ENCODE data around the gene ATE1.
"Not testable (repeated sequence)": the region's sequence is repeated elsewhere in the genome, so short reads cannot be mapped to it uniquely, and the experiment has no call there.

The ATE1 gene

DNA sequence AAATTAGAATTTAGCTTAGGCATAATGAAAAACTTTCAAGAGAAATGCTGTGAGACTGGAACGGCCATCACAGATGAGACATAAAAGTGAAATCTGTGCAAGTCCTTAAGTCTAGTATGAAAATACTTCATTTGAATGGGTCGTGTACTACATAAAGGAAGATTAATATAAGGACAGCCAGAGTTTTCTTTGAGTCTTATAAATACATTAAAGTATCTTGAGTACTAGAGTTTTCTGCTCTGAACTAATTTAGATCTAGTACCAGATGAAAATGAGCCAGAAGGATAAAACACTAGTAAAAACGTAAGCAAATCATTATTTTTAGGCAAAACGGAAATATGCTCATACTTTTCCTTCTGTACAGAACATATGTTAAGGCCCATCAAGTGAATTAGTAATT is 93.1 kb downstream of the ATE1 start:
- H3K4me3 ChIP-seq (replicated peaks; ENCODE audit: low read depth, low read length) = no peak overlapping the region
- no peak for DNase-seq (ENCODE audit: extremely low read depth, low read depth)
- TF ChIP-seq, protein P1, sequence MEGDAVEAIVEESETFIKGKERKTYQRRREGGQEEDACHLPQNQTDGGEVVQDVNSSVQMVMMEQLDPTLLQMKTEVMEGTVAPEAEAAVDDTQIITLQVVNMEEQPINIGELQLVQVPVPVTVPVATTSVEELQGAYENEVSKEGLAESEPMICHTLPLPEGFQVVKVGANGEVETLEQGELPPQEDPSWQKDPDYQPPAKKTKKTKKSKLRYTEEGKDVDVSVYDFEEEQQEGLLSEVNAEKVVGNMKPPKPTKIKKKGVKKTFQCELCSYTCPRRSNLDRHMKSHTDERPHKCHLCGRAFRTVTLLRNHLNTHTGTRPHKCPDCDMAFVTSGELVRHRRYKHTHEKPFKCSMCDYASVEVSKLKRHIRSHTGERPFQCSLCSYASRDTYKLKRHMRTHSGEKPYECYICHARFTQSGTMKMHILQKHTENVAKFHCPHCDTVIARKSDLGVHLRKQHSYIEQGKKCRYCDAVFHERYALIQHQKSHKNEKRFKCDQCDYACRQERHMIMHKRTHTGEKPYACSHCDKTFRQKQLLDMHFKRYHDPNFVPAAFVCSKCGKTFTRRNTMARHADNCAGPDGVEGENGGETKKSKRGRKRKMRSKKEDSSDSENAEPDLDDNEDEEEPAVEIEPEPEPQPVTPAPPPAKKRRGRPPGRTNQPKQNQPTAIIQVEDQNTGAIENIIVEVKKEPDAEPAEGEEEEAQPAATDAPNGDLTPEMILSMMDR (IDR thresholded peaks at IDR 0.05; ENCODE audit: low read depth, low read length, missing control alignments) = no peak

DNA sequence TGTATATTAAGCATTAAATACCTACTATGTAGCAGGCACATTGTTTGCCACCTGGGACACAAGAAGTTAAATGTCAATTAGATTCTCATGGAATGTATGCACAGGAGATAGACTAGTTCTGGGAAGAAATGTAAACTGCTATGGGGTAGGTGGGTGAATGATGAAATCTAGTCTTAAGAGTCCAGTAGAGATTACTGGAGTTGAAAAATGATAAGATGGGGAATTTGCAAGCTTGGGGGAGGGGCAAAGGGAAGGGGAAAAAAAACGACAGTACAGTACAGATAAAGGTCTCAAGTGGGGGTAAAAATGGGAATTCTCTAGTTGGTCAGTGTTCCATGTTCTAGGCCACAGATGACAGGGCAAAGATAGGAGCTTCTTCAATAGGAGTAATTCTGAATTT is 94.4 kb downstream of the ATE1 start:
- H3K4me3 ChIP-seq (replicated peaks; ENCODE audit: low read depth, low read length) = no peak overlapping the region
- TF ChIP-seq, protein P1 (IDR thresholded peaks at IDR 0.05; ENCODE audit: low read depth, low read length, missing control alignments) = no peak
- DNase-seq (ENCODE audit: extremely low read depth, low read depth) = no peak

DNA sequence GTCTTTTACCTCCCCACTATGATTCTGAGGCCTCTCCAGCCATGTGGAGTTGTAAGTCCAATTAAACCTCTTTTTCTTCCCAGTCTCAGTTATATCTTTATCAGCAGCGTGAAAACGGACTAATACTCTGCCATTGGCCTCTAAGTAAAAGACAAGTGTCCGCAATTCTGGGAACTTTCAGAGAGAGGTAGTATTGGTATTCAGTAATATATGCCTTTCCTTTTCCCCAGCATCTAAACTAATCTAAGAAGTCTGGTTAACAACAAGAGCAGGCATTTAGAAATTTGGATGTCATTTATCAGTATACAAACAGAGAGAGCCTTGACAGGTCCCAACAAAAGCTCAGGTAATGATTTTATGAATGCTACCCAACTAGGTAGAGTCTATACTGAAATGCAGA is 95.2 kb downstream of the ATE1 start:
- no peak for DNase-seq (ENCODE audit: extremely low read depth, low read depth)
- H3K4me3 ChIP-seq (replicated peaks; ENCODE audit: low read depth, low read length) = no peak overlapping the region
- TF ChIP-seq, protein P1 (IDR thresholded peaks at IDR 0.05; ENCODE audit: low read depth, low read length, missing control alignments) = no peak

DNA sequence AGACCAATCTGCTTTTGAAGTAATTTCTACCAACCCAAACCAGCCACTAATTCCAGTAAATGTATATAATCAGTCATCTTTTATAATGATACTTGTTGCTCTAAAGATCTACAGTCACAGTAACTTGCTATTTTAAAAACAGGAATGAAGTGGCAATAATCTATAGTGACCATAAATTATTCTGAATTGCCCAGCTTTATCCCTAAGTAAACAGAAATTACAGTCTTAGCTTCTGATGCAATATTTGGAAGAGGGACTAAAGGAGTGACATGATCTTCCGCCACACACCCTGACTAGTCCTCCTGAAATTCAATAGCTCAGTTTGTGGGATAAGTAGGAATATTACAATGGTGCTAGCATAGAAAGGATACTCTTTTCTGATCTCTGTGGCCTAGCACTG is 96.1 kb downstream of the ATE1 start:
- TF ChIP-seq, protein P1 (IDR thresholded peaks at IDR 0.05; ENCODE audit: low read depth, low read length, missing control alignments) = no peak
- no peak for DNase-seq (ENCODE audit: extremely low read depth, low read depth)
- H3K4me3 ChIP-seq (replicated peaks; ENCODE audit: low read depth, low read length) = no peak overlapping the region

DNA sequence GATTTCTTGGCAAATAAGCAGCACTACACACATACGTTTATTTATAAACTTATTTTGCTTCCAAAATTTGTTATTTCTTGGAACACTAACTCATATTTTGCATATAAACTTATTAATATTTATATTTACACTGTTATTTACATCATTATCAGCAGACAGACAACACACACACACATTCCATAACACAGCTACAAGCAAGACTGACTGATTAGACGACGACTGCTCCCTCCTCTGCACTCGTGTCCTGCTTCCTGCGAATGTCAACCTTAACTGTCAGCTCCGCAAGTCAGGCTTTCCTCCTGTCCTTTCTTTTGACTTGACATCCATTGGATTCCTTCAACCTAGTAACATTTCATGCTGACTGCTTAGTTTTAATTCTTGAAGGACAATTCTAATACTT is 96.6 kb downstream of the ATE1 start:
- DNase-seq (ENCODE audit: extremely low read depth, low read depth) = no peak
- TF ChIP-seq, protein P1 (IDR thresholded peaks at IDR 0.05; ENCODE audit: low read depth, low read length, missing control alignments) = no peak
- no peak overlapping the region for H3K4me3 ChIP-seq (replicated peaks; ENCODE audit: low read depth, low read length)

DNA sequence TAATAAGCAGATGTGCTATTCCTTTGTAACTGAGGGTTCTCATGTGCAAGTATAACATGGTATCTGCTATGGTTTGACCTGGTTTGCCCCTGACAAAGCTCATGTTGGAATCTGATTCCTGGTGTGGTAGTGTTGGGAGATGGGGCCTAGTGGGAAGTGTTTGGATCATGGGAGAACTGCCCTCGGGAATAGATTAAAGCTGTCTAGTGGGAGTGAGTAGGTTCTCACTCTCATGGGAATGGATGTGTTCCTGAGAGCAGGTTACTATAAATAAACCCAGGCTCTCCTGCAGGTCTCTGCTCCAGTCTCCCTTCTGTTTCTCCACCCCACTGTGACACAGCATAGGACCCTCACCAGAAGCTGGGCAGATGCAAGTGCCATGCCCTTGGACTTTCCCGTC is 97.7 kb downstream of the ATE1 start:
- no peak for DNase-seq (ENCODE audit: extremely low read depth, low read depth)
- no peak overlapping the region for H3K4me3 ChIP-seq (replicated peaks; ENCODE audit: low read depth, low read length)
- TF ChIP-seq, protein P1 (IDR thresholded peaks at IDR 0.05; ENCODE audit: low read depth, low read length, missing control alignments) = no peak

DNA sequence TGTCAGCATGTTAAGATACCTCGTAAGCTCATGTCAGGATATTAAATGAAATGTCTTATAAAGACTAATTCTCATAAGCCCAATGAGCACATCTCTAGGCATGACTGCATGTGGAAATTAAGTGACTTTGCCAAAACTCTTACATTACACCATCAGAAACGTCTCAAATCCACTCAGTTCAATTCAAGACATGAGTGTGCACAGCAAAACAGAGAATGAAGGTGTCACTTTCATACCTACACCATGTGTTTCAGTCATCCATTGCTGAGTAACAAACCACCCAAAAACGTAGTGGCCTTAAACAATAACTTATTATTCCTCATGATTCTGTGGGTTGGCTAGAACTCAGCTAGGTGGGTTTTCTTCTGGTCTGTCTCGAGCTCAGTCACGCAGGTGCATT is 99.8 kb downstream of the ATE1 start:
- H3K4me3 ChIP-seq (replicated peaks; ENCODE audit: low read depth, low read length) = no peak overlapping the region
- TF ChIP-seq, protein P1 (IDR thresholded peaks at IDR 0.05; ENCODE audit: low read depth, low read length, missing control alignments) = no peak
- no peak for DNase-seq (ENCODE audit: extremely low read depth, low read depth)

DNA sequence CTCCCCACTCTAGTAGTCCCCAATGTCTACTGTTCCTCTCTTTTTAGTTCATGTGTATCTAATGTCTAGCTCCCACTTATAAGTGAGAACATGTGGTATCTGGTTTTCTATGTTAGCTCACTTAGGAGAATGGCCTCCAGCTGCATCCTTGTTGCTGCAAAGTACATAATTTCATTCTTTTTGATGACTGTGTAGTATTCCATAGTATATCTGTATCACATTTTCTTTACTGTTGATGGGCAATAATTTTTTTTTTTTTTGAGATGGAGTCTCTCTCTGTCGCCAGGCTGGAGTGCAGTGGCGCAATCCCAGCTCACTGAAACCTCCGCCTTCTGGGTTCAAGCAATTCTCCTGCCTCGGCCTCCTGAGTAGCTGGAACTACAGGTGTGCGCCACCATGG is 101.1 kb downstream of the ATE1 start:
- not testable (repeated sequence) for H3K4me3 ChIP-seq (replicated peaks; ENCODE audit: low read depth, low read length); DNase-seq (ENCODE audit: extremely low read depth, low read depth)

All from HFF-Myc (cell line).